Activated CD4-positive, alpha-beta T cell treated with anti-CD3 and anti-CD28 coated beads, Interleukin-2, amount 50 U/mL, for 24 hours (primary cell): ENCODE data around the gene MPIG6B.
"Not testable (repeated sequence)": the region's sequence is repeated elsewhere in the genome, so short reads cannot be mapped to it uniquely, and the experiment has no call there.

Source experiments
- DNase-seq, 2 donors: peaks; one replicate each; pipeline ENCODE4 v3.0.0-alpha.2; 2020; ENCODE audit warnings: low read depth in 1 of 2, low spot score in 1 of 2

The MPIG6B gene

DNA sequence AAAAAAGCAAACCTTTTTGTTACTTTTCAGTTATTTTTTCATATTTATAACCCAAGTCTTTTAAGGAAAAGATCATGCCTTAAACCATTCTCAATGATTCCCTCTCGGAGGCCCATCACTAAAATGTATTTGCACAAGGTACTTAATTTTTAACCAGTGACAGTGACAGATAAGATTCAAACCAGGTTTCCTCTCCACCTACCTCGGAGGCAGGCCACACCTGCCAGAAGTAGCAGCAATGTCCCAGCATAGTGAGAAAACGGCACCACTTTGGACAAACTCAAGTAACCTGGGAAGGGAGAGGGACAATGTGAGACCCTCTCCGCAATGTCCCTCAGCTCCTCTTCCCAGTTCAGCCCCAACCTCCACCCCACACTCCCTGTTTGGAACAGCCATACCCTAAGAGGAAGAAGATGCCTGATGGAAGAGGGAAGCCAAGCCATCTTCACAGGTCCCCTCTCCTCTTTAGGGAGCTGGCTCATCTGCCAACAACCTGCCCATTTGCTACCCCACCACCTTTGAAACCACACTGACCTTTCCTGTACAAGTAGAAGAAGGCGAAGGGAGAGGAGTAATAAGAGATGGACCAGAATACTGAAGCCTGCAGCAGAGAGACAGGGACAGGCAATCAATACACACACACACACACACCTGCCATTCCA lies 22.3 kb upstream of the MPIG6B start:
- no peak for DNase-seq

- DNase-seq = no peak
Observed at GRCh38 chr6:31701666-31702404, 21.3 kb upstream of the MPIG6B start.

GRCh38 chr6:31702405-31702818 lies 20.8 kb upstream of the MPIG6B start:
- DNase-seq = no peak

- DNase-seq = peak; percentile 91 to 95
Observed at GRCh38 chr6:31702819-31703716, 20.1 kb upstream of the MPIG6B start, which contains the start of gene ABHD16A. Gene ABHD16A (minus strand): TSS chr6:31703324. CDS start chr6:31703281, 43 bp downstream.

DNA sequence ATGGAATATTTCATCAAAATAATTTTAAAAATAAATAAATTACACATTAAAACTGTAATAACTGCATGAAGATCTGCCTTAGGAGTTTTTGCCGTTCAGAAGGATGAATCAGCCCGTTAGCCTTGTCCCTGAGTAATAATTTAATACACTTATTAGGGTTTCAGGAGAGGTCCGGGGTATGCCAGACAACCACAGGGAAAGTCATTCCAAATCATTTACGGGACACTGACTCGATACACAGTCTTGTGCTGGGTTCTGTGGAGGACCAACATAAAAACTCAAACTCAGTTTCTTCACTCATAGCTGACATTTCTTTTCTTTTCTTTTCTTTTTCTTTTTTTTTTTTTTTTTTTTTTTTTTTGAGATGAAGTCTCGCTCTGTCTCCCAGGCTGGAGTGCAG lies 17.2 kb upstream of the MPIG6B start:
- no peak for DNase-seq

DNA sequence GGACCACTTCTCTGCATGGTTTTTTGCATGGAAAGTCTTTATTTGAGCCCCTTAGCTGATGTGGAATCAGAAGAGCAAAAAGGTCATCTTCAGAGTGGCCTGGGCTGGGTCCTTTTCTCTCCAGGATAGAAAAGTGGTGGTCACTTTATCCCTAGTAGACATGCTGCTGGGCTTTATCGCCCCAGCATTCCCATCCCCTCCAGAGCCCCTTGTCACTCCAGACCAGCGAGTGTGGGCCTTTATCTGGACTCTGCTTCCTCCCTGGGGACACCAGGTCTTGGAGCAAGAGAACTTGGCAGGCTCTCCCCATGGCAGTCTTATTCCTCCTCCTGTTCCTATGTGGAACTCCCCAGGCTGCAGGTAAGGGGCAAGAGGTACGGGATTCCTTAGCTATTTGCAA lies 16.6 kb upstream of the MPIG6B start, which contains the start of gene LY6G6F:
Gene LY6G6F (plus strand): TSS at position 268 of the 400 bp plus-strand sequence. CDS start 41 bp downstream, at position 309.
- DNase-seq = no peak

- DNase-seq = no peak
Observed at GRCh38 chr6:31707701-31708100, 15.5 kb upstream of the MPIG6B start.

GRCh38 chr6:31708224-31708623 lies 14.9 kb upstream of the MPIG6B start:
- DNase-seq = no peak

DNA sequence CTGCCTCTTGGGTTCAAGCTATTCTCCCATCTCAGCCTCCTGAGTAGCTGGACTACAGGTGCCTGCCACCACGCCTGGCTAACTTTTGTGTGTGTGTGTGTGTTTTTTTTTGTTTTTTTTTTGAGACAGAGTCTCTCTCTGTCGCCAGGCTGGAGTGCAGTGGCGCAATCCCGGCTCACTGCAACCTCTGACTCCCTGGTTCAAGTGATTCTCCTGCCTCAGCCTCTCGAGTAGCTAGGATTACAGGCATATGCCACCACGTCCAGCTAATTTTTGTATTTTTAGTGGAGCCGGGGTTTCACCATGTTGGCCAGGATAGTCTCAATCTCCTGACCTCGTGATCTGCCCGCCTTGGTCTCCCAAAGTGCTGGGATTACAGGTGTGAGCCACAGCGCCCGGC lies 14.0 kb upstream of the MPIG6B start:
- not testable (repeated sequence) for DNase-seq

DNA sequence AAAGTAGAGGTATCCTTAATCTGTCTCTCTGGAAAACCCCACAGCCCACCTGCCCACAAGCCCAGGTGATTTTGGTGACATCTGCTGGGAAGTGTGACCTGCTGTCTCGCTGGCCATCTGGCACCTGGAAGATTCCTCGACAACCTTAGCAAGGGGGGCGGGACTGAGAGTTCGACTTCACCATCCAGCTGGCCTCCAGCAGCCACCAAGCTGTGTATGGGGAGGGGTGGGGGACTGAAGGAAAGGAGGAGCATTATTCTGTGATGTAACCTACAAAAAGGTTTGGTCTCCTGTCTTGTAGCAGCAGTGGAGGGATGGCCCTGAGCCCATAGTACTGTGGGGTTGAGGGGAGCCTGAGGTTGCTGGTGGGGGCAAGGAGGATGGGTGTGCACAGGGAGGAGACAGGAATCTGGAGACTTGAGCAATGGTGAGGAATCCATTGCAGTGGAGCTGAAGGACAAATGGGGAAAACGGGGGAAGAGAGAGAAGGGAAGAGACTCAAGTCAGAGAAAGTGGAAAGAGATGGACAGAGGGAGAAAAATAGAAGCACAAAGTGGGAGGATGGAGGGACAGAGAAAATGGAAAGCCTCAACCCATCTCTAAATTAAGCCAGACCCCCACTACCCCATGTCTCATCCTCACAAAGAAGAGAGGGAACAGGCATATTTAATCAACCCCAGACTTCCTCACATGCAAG lies 12.5 kb upstream of the MPIG6B start:
- DNase-seq = no peak

- DNase-seq = no peak
Observed at GRCh38 chr6:31711233-31711632, 11.9 kb upstream of the MPIG6B start.

GRCh38 chr6:31712296-31712695 lies 10.9 kb upstream of the MPIG6B start:
- DNase-seq = no peak

GRCh38 chr6:31713465-31713864 lies 9.7 kb upstream of the MPIG6B start:
- no peak for DNase-seq

DNA sequence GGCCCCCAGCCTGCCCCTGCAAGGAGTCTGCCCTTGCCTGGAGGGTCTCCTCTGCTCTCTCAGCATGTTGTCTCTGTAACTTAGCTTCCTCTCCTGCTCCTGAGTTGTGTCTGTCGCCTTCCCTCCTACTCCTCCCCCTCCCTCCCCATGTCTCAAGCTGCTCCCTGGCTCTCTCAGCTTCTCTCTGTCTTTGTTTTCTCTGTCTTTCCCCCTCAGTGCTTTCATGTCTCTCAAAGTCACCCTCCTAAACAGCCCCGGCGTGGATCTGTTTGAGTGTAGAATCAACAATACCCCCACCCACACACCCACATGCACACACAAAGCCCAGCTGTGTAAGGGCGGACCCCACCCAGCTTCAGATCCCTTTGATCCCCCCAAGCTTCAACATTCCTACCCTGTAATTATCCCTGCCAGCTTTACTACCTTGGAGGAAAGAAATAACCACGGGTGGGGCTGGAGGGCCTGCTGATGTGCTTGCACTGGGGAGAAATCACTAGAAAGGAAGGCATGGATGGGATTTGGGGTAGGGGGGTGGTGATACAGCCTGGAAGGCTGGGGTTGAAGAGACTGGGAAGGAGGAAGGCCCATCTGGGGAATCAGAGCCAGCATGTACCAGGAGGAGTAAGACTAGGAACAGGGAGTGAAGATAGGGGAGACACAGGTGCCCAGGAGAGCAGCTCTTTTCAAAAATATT lies 9.0 kb upstream of the MPIG6B start:
- no peak for DNase-seq

DNA sequence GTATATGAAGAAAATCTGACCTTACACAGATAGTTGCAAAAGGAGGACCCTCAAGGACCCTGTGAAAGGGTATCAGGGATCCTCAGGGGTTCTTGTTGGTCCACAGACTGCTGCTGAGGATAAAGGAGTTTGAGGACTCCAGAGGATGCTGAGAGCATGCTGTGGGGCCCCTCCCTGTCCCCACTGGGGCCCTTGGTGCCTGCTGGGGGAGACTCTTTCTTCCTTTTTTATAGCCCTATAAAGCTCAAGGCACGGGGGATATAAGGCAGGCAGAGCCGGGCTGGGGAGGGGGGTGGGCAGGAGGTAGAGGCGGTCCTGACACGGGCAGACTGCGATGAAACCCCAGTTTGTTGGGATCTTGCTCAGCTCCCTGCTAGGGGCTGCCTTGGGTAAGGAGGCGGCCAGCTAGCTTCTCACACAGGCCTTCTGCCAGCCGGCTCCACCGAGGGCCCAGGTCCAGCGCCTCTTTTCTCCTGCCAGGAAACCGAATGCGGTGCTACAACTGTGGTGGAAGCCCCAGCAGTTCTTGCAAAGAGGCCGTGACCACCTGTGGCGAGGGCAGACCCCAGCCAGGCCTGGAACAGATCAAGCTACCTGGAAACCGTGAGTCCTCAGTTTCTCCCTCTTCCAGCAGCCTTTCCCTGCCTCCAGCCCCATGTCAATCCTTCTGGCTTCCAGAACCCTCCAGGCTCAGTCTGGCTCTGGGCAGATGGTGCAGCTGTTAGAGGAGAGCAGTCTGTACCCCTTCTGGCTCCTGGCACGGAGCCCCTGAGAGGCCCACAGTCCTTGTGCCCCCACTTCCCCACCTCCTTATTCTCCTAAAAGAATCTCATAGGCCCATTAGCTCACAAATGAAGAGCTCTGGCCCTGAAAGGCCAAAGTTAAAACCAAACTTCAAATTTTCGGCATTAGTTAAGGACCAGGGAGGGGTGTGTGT lies 7.9 kb upstream of the MPIG6B start, which contains the start of gene LY6G6D:
Gene LY6G6D (plus strand): TSS at position 327 of the 937 bp plus-strand sequence. CDS start 8 bp downstream, at position 335.
- DNase-seq = no peak

GRCh38 chr6:31717499-31718222 lies 5.5 kb upstream of the MPIG6B start:
- DNase-seq = no peak

- DNase-seq = no peak
Observed at GRCh38 chr6:31718265-31718664, 4.9 kb upstream of the MPIG6B start.

GRCh38 chr6:31719001-31719400 lies 4.2 kb upstream of the MPIG6B start:
- DNase-seq = no peak
